ENCODE measurements around the gene SLC51B. TPM values are rescaled to one million over a fixed set of nuclear protein-coding genes. Genes with fewer than 3 reads are reported as not detected.
"Not testable (repeated sequence)": the region's sequence is repeated elsewhere in the genome, so short reads cannot be mapped to it uniquely, and the experiment has no call there.

The SLC51B gene
- total RNA-seq, 1 donor from 2014 or later, result not detected

DNA sequence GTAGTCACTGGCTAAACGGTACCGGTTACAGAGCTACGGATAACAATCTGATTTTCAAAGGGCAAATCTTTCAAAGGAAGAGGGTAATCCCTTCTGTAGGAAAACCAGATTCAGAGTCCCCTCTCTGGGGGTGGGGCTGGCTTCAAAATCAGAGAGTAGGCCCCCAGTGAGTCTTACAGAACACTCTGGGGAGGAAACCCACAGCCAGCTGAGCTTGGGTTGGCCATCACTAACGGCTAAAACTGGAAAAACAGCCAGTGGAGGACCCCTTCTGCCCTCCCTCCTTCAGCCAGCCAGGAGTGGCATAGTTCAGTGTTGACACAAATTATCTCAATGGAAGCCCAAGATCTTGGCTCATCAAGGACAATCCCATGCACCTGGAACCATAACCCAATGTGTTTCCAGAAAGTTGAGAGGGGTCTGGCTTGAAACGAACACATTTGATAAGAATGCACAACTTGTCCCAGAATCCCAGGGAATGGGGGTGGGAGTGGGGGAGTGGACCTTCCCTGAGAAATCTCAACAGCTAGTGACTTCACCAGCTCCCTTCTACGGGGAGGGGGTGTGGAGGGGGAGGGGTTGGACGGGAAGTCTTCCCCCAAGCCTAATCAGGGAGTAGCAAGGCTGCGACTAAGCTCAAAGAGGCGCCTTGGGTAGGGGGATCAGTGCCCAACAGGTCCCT, 21.6 kb downstream of the SLC51B start:
- ATAC-seq, result no peak

DNA sequence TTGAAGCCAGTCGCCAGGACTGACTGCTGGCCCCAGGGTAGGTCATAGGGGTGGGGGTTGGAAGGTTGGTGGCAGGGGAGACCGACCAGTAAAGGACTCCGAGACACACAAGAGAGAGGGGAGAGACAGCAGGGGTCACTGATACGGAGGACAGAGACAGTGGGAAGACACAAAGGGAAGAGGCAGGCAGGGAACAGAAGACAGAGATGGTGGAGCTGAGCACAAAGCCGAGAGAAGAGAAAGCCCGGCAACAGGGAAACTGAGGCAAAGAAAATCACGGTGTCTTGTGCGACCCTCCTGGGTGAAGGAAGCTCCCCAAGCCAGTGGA, 22.1 kb downstream of the SLC51B start:
- ATAC-seq, result no peak

DNA sequence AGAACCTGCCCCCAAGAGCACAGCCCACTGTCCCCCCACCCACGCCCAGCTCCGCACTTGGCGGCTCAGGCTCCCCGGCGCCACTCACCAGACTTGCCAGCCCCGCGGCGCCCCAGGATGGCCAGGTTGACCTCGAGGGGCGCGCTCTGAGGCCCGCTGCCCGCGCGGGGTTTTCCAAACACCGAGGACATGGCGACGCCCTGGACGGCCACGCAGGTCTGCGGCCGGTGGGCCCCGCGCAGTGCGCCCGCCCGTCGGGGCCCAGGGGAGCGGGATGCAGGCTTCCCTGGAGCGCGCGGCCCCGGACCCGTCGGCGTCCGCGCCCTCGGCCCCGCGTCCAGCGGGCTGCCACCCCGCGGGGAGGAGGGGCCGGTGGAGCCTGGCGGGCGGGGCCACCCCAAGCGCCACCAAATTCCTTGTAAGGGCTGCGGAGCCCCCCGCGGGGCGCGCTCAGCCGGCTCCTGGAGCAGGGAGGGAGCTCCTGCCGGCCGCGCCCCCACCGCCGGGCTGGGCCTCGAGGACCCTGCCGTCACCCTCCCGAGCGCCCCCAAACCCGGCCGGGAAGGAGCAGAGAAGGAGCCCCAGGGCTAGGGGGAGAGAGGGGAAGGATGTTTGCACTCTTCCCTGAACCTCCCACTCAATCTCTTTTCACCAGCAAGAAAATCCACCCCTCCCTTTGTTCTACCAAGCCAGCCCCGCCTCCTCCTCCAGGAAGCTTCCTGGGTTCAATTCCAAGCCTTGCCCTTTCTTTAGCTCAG, 22.6 kb downstream of the SLC51B start, which contains the start of gene RASL12:
TSS of gene RASL12 (minus strand) at position 347 of the 758 bp plus-strand sequence. CDS start at position 191, 156 bp downstream.
- ATAC-seq, result peak; percentile 18

DNA sequence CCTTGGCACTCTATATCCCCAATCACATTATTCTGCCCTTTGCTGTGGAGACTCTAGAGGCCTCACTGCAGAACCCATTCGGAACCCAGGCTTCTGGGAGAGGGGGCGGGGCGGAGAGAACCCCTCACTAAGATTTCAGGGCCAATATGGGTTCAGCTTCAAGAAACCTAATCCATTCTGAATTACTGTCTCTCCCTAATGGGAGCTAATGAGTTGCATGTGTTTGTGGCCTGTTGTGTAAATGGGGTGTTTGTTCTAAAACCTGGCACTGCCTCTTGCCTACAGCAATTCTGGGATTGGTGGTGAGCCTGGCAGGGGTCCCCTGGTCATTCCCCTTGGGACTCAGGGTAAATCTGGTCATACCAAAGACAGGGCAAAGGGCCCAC, 23.2 kb downstream of the SLC51B start:
- ATAC-seq, result peak; percentile 7

DNA sequence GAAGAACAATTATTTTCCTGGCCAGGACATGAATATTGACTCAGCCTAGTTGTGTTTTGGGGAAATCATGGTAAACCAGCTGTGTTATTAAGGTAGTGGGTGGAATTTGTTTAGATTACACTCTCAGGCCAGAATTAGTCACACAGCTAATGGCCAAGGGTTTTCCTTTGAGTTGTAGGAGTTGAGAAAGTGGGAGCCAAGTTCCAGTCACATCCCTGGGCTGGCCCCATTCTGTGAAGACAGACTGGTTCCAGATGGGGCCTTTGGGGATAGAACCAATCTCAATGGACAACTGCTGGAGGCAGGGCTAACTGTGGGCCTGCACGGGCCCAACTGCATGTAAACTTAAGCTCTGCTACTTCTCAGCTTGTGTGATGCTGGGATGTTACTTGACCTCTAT, 24.0 kb downstream of the SLC51B start:
- ATAC-seq, result no peak

DNA sequence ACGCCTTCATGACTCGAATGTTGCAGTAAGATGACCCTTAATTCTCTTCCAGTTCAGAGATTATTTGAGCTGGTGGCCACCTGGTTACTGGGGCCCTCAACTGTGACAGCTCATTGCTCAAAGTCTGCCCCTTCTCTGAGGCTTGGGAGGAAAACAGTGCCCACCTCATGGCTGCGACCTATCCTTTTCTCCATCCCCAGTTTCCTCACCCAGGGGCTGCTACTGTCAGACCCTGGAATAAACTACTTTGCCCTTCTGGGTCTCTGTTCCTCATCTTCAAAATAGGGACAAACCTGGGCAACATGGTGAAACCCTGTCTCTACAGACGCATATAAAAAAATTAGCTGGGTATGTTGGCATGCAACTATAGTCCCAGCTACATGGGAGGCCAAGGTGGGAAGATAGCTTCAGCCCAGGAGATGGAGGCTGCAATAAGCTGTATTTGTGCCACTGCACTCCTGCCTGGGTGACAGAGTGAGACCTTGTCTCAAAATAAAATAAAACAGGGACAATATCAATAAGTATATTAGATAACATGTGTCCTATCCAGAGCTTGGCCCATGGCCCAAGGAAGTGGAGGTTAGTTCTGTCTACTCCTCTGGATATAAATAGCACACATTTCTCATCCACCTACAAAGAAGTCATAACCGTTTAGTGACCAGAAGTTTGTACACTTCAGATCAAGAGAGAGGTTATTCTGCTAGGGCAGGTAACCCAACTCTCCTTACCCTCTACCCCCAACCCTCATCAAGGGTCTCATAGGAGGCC, 24.8 kb downstream of the SLC51B start:
- ATAC-seq, result no peak

DNA sequence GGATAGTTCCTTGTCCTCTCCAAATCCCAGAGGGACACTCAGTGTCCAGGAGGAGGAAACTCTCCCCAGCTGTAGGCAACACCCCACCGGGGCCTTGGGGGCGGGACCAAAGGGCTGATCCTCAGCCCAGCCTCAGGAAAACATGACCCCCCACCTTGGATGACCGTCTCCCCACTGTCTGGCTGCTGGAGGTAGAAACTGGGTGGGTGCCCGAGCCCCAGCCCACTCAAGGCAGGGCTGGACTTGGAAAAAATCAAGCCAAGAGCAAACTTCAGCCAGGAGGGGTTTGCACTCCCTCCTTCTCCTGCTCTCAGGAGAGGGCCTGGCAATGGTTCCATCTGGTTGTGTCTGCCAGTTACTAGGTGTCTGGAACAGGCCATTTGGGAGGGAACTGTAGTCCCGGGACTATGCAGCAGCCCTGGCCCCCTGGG, 26.2 kb downstream of the SLC51B start:
- no peak for ATAC-seq

DNA sequence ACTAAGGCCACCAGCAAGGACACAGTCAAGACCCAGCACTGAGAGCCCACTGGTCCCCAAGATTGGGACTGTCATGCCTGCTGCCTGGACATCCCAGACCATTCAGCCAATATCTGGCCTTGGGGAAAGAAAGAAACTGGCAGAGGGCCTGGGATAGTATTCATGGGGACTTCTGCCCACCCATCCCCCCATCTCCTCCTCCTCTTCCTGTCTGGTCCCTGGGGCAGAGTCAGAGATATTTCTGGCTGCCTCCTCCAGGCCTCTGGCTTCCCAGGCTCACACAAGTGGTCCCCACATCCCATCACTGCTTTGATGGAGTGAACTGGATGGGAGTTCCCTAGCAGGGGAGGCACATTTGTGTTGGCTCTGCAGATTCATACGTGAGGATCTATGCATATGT, 26.8 kb downstream of the SLC51B start:
- ATAC-seq, result no peak

GRCh38 chr15:65072617-65073016, 27.4 kb downstream of the SLC51B start:
- no peak for ATAC-seq

DNA sequence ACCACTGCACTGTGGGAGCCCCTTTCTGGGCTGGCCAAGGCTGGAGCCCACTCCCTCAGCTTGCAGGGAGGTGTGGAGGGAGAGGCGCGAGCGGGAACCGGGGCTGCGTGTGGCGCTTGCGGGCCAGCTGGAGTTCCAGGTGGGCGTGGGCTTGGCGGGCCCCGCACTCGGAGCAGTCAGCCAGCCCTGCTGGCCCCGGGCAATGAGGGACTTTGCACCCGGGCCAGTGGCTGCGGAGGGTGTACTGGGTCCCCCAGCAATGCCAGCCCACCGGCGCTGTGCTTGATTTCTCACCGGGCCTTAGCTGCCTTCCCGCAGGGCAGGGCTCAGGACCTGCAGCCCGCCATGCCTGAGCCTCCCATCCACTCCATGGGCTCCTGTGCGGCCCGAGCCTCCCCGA, 29.8 kb downstream of the SLC51B start:
- not testable (repeated sequence) for ATAC-seq

GRCh38 chr15:65075607-65076395, 30.6 kb downstream of the SLC51B start:
- ATAC-seq, result not testable (repeated sequence)

GRCh38 chr15:65076486-65077290, 31.5 kb downstream of the SLC51B start, which contains the start of gene KBTBD13:
KBTBD13 (plus strand) TSS chr15:65076746; CDS start chr15:65076816, 70 bp downstream.
- ATAC-seq, result no peak

DNA sequence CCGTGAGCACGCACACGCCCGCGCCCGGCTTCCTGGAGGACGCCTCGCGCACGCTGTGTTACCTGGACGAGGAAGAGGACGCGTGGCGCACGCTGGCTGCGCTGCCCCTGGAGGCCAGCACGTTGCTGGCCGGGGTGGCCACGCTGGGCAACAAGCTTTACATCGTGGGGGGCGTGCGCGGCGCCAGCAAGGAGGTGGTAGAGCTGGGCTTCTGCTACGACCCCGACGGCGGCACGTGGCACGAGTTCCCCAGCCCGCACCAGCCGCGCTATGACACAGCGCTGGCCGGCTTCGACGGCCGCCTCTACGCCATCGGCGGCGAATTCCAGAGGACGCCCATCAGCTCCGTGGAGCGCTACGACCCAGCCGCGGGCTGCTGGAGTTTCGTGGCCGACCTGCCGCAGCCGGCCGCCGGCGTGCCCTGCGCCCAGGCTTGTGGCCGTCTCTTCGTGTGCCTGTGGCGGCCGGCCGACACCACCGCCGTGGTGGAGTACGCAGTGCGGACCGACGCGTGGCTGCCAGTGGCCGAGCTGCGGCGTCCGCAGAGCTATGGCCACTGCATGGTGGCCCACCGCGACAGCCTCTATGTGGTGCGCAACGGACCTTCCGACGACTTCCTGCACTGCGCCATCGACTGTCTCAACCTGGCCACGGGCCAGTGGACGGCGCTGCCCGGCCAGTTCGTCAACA, 32.2 kb downstream of the SLC51B start:
- ATAC-seq, result peak; percentile 15

DNA sequence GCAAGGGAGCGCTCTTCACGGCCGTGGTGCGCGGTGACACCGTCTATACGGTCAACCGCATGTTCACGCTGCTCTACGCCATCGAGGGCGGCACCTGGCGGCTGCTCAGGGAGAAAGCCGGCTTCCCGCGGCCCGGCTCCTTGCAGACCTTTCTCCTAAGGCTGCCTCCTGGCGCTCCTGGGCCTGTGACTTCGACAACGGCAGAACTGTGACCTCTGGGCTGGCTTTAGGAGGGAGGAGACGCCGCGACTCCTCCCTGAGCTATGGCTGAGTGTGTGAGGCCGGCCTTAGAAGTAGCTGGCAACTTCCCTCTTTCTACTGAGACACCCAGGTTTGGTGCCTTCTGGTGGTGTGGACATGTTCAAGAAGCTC, 32.8 kb downstream of the SLC51B start:
- ATAC-seq, result peak; percentile 59

GRCh38 chr15:65079580-65079979, 34.4 kb downstream of the SLC51B start:
- ATAC-seq, result no peak

DNA sequence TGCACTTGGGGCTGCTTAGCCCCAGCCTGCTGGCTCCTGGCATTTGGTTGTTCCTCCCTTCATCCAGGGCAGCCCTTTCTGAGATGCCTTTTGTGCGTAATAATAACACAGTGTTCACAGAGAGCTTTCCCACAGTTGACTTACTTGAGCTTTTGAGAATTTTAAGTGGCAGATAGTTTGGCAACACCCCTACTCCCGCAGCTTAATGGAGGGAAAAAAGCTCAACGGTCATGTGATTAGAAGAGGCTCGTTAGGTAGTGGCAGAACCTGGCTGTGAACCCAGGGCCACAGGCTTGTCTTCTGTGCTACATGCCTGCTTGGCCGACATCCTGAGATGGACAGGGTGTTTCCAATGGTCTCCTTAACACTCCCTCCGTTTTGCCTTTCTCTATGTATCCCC, 36.1 kb downstream of the SLC51B start:
- no peak for ATAC-seq

DNA sequence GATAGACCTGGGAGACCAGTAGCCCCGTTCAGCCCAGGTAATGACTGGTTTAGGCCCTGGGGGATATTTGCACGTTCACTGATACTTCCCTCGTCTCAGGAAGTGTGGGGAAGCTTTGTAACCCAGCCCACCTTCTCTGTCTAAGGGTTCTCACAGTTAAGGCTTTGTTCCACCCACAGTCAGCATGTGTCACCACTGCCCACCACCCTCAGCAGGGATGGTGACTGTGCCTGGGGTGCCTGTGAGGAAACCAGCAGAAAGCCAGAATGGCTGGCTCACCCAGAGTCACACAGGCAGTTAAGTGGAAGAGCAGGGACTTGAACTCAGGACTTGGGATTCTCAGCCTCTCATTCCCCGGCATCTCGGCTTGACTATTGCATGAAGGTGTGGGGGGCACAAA, 36.6 kb downstream of the SLC51B start:
- no peak for ATAC-seq

DNA sequence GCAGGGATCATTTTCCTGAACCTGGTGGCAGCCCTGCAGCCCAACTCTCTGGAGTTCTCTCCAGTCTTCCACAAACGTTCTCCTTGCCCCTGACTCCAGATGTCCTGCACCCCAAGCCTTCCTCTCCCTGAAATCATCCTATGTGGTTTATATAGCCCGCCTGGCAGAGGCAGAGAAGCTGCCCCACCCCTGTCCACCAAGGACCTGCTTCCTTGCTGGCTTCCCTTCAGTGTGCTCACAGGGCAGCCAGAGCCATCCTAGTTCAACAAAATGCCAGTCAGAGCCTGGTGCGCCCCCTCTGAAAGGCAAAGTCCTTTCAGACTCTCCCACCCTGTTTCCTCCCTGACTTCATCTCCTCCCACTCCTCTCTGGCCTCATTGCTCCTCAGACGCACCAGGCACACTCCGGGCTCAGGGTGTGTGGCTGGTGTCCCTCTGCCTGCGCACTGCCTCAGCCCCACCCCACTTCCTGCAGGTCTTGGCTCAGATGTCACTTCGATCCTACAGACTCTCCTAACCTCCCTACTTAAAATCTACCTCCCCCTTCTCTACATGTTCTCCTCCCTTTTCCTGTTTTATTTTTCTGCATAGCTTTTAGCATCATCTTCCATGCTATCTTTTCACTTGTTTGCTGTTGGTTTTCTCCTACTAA, 37.2 kb downstream of the SLC51B start:
- peak; percentile 46 for ATAC-seq

DNA sequence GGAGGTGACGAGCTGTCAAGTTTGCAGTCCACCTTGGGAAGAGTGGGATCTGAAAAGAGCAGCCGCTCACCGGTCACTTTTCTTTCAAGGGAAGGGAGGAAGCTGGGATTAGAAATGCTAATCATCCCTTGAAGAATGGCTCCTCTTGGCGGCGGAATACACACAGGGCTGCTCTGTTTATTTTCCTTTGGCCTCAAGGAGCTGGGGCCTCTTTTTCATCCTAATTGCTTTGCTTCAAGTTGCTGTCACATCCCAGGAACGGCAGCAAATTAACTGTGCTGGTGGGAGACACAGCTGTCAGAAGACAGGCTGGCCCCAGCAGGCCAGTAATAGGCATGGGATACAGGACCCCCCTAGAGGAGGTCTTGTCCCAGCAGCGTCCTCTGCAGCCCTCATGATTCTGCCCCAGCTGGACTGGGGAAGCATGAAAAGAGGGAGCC, 38.1 kb downstream of the SLC51B start:
- no peak for ATAC-seq

- ATAC-seq, result no peak
Observed at GRCh38 chr15:65084500-65085206, 39.5 kb downstream of the SLC51B start.

All from esophagus mucosa (tissue), 1 donor.